IMR-90 (cell line): ENCODE data around the gene MORN4. TPM values are rescaled to one million over a fixed set of nuclear protein-coding genes. Genes with fewer than 3 reads are reported as not detected.

Experiments
- ATAC-seq: fragments of 200-7000 bp; cut with Tn5 transposase; 2 replicates; pipeline ENCODE4 v1.9.1; 2020; ENCODE audit warnings: low read depth, mild to moderate bottlenecking, moderate library complexity
- BruUV-seq: library from RNA; stranded (reverse); fragments of 400-500 nt; replicated peaks from 2 replicates; lab custom pipeline; 2021; lab: Mats Ljungman, UMichigan
- CTCF ChIA-PET: fragments of 300-600 bp; formaldehyde crosslinking; extraction: SDS; loops from one replicate; lab custom pipeline; 2021; ENCODE audit warnings: antibody characterized with exemption; lab: Yijun Ruan, JAX
- POLR2A ChIA-PET: fragments of 300-600 bp; sonication (Branson Sonifier 250); formaldehyde crosslinking; loops from one replicate; lab custom pipeline; 2022; ENCODE audit warnings: antibody characterized with exemption; ENCODE audit not compliant: unreplicated experiment; lab: Charles Lee
- DNase-seq: peaks from one replicate; pipeline ENCODE4 v3.0.0; 2013
- H2AFZ ChIP-seq: replicated peaks from 2 replicates; pipeline ENCODE3; 2013; ENCODE audit warnings: low read length, mild to moderate bottlenecking; ENCODE audit not compliant: poor library complexity
- H2AK5ac ChIP-seq: 2 replicates; pipeline ENCODE4 v1.6.1; 2013; ENCODE audit warnings: low read depth, low read length, inconsistent platforms
- H2AK9ac ChIP-seq: replicated peaks from 2 replicates; pipeline ENCODE3; 2013; ENCODE audit warnings: mild to moderate bottlenecking, low read depth, low read length, moderate library complexity; ENCODE audit not compliant: poor library complexity
- H2BK120ac ChIP-seq: 2 replicates; pipeline ENCODE4 v1.6.1; 2013; ENCODE audit warnings: low read depth, low read length, inconsistent platforms
- H2BK15ac ChIP-seq: 3 replicates; pipeline ENCODE4 v1.6.1; 2013; ENCODE audit warnings: low read depth, low read length, inconsistent platforms
- H2BK20ac ChIP-seq: 2 replicates; pipeline ENCODE4 v1.6.1; 2013; ENCODE audit warnings: low read depth, mild to moderate bottlenecking, inconsistent platforms, low read length, moderate library complexity
- H2BK5ac ChIP-seq: 2 replicates; pipeline ENCODE4 v1.6.1; 2013; ENCODE audit warnings: mild to moderate bottlenecking, low read depth, low read length, inconsistent platforms; ENCODE audit not compliant: poor library complexity, severe bottlenecking
- H3K14ac ChIP-seq: replicated peaks from 2 replicates; pipeline ENCODE4 v1.6.1; 2013; ENCODE audit warnings: low read depth, low read length, inconsistent platforms
- H3K18ac ChIP-seq: 2 replicates; pipeline ENCODE4 v1.6.1; 2013; ENCODE audit warnings: low read depth, low read length, control low read depth
- H3K23ac ChIP-seq: 2 replicates; pipeline ENCODE4 v1.6.1; 2013; ENCODE audit warnings: low read depth, low read length, inconsistent platforms
- H3K27ac ChIP-seq: 2 replicates; pipeline ENCODE4 v1.5.1; 2013; ENCODE audit warnings: mild to moderate bottlenecking, control low read depth, low read length; ENCODE audit not compliant: insufficient read depth
- H3K27me3 ChIP-seq: 2 replicates; pipeline ENCODE4 v1.6.1; 2013; ENCODE audit warnings: low read length; ENCODE audit not compliant: control insufficient read depth, insufficient read depth
- H3K36me3 ChIP-seq: 2 replicates; pipeline ENCODE4 v1.6.1; 2013; ENCODE audit warnings: low read length, mixed read lengths; ENCODE audit not compliant: control insufficient read depth, insufficient read depth
- H3K4ac ChIP-seq: 2 replicates; pipeline ENCODE4 v1.6.1; 2013; ENCODE audit warnings: low read depth, low read length, inconsistent platforms
- H3K4me1 ChIP-seq: 2 replicates; pipeline ENCODE4 v1.6.1; 2013; ENCODE audit warnings: low read length, mixed read lengths; ENCODE audit not compliant: control insufficient read depth, insufficient read depth
- H3K4me2 ChIP-seq: 2 replicates; pipeline ENCODE4 v1.6.1; 2013; ENCODE audit warnings: low read depth, mild to moderate bottlenecking, control low read depth, low read length, moderate library complexity
- H3K4me3 ChIP-seq: 2 replicates; pipeline ENCODE4 v1.5.1; 2013; ENCODE audit warnings: low read depth, mild to moderate bottlenecking, control low read depth, low read length, moderate library complexity; ENCODE audit not compliant: insufficient read depth
- H3K56ac ChIP-seq: 2 replicates; pipeline ENCODE4 v1.6.1; 2013; ENCODE audit warnings: low read length, inconsistent platforms; ENCODE audit not compliant: insufficient read depth; ENCODE audit errors: extremely low read depth
- H3K79me1 ChIP-seq, 2 experiments: 2 replicates each; pipeline ENCODE4 v1.6.1; 2013; ENCODE audit warnings: low read length in 2 of 2, inconsistent platforms in 1 of 2, low read depth in 1 of 2
- H3K9ac ChIP-seq: 2 replicates; pipeline ENCODE4 v1.6.1; 2013; ENCODE audit warnings: low read depth, low read length, control low read depth
- H3K9me1 ChIP-seq: 2 replicates; pipeline ENCODE4 v1.6.1; 2013; ENCODE audit warnings: low read length, inconsistent platforms; ENCODE audit not compliant: insufficient read depth
- H3K9me3 ChIP-seq: 2 replicates; pipeline ENCODE4 v1.6.1; 2013; ENCODE audit warnings: low read length; ENCODE audit not compliant: control insufficient read depth, insufficient read depth
- H4K20me1 ChIP-seq: 2 replicates; pipeline ENCODE4 v1.6.1; 2013; ENCODE audit warnings: low read length, inconsistent platforms; ENCODE audit not compliant: insufficient read depth
- H4K5ac ChIP-seq: 2 replicates; pipeline ENCODE4 v1.6.1; 2013; ENCODE audit warnings: mild to moderate bottlenecking, low read depth, low read length, control low read depth
- H4K8ac ChIP-seq, 2 experiments: 2 replicates each; pipeline ENCODE4 v1.6.1; 2013; ENCODE audit warnings: low read depth in 2 of 2, low read length in 2 of 2, control low read depth in 1 of 2, inconsistent platforms in 1 of 2
- H4K91ac ChIP-seq: 2 replicates; pipeline ENCODE4 v1.6.1; 2013; ENCODE audit warnings: low read depth, low read length, inconsistent platforms; ENCODE audit not compliant: insufficient read depth
- BHLHE40 ChIP-seq: fragments of 150-350 bp; IDR thresholded peaks from 2 replicates; pipeline ENCODE4 v1.6.1; 2016; ENCODE audit warnings: mild to moderate bottlenecking, low read depth, low read length
- CHD1 ChIP-seq: IDR thresholded peaks from 2 replicates; pipeline ENCODE4 v1.6.1; 2012; ENCODE audit warnings: low read depth, low read length, improper control_type of control experiment
- CTCF ChIP-seq: conservative IDR thresholded peaks from 2 replicates; pipeline ENCODE4 v1.5.1; 2012; ENCODE audit warnings: mild to moderate bottlenecking, low read depth, low read length, improper control_type of control experiment
- ELK1 ChIP-seq: fragments of 150-350 bp; IDR thresholded peaks from 2 replicates; pipeline ENCODE4 v1.6.1; 2016; ENCODE audit warnings: low read depth, mild to moderate bottlenecking, low read length, moderate library complexity, borderline replicate concordance
- FOS ChIP-seq: fragments of 150-350 bp; IDR thresholded peaks from 2 replicates; pipeline ENCODE4 v1.6.1; 2016; ENCODE audit warnings: low read depth, low read length
- MAZ ChIP-seq: IDR thresholded peaks from 2 replicates; pipeline ENCODE4 v1.6.1; 2012; ENCODE audit warnings: low read depth, mild to moderate bottlenecking, low read length, improper control_type of control experiment, moderate library complexity, borderline replicate concordance
- MXI1 ChIP-seq: IDR thresholded peaks from 2 replicates; pipeline ENCODE4 v1.6.1; 2012; ENCODE audit warnings: low read depth, mild to moderate bottlenecking, low read length, moderate library complexity, borderline replicate concordance
- NFE2L2 ChIP-seq: fragments of 150-350 bp; IDR thresholded peaks from 2 replicates; pipeline ENCODE4 v1.6.1; 2016; ENCODE audit warnings: low read depth, mild to moderate bottlenecking, low read length
- POLR2A ChIP-seq: IDR thresholded peaks from 2 replicates; pipeline ENCODE4 v1.6.1; 2012; ENCODE audit warnings: mild to moderate bottlenecking, low read depth, low read length
- RAD21 ChIP-seq: IDR thresholded peaks from 2 replicates; pipeline ENCODE4 v1.6.1; 2012; ENCODE audit warnings: low read length, improper control_type of control experiment
- RFX5 ChIP-seq: IDR thresholded peaks from 2 replicates; pipeline ENCODE4 v1.8.0; 2012; ENCODE audit warnings: low read depth, mild to moderate bottlenecking, low read length, moderate library complexity
- SMC3 ChIP-seq: fragments of 150-350 bp; IDR thresholded peaks from 2 replicates; pipeline ENCODE4 v1.6.1; 2016; ENCODE audit warnings: low read depth, mild to moderate bottlenecking, antibody characterized with exemption, low read length, moderate library complexity
- USF2 ChIP-seq: fragments of 150-350 bp; IDR thresholded peaks from 2 replicates; pipeline ENCODE4 v1.6.1; 2017; ENCODE audit warnings: mild to moderate bottlenecking, antibody characterized with exemption, low read length, low read depth
- WGBS, 2 experiments: methylation state at CpG; one replicate each; pipeline versions ENCODE4 v1.1.5 to v1.1.7; 2013; ENCODE audit warnings: missing lambda C conversion rate in 2 of 2; ENCODE audit not compliant: insufficient read length in 1 of 2; ENCODE audit errors: extremely low coverage in 2 of 2; 5-methylcytosine and 5-hydroxymethylcytosine counted together
- dilution Hi-C: fragments of 300-500 bp; cut with HindIII; formaldehyde crosslinking; loops from one replicate; pipeline ENCODE4 v1.14.3; 2018; ENCODE audit warnings: low sequenced_read_pairs; ENCODE audit not compliant: unreplicated experiment
- in situ Hi-C: fragments of 300-500 bp; cut with MboI; formaldehyde crosslinking; loops from 3 replicates; pipeline ENCODE4 v1.14.3; 2019; ENCODE audit warnings: low sequenced_read_pairs, inconsistent platforms, mixed read lengths
- intact Hi-C: fragments of 100-400 bp; cut with micrococcal nuclease; formaldehyde crosslinking; loops from 2 replicates; pipeline ENCODE4 v1.10.0; 2022
- polyA plus RNA-seq, 3 experiments: library from polyadenylated mRNA; depleted of rRNA; stranded (reverse); fragments of >200 nt; gene quantifications; 2 replicates each; pipeline ENCODE4 v1.2.3, GENCODE V29; 2012; ENCODE audit warnings: low replicate concordance in 1 of 3
- total RNA-seq: library from RNA; depleted of rRNA; stranded (reverse); fragments of >200 nt; gene quantifications from 2 replicates; pipeline ENCODE4 v1.2.3, GENCODE V29; 2012

Gene MORN4
- total and polyA plus RNA-seq, 2 of the 4 experiments (the other 2 are of a cell fraction) = 3.2 to 8.4 TPM

GRCh38 chr10:97618733-97619132, 14.6 kb downstream of the MORN4 start:
- POLR2A ChIA-PET = no interaction called here
- dilution Hi-C loops = no loop called here
- Histone ChIP-seq H3K4me1 (no peaks in the 10 kb centered on the region), H3K9ac (no peak overlapping the region), H3K79me1 (no peaks in the 10 kb centered on the region), H3K36me3 (peaks cover 5% of the 10 kb centered on the region), H3K4ac (no peak overlapping the region), H2BK20ac (no peak overlapping the region), H3K9me3 (no peaks in the 10 kb centered on the region), H3K18ac (no peak overlapping the region), H4K8ac (no peak overlapping the region), H4K5ac (no peak overlapping the region), H3K56ac (no peak overlapping the region), H3K4me2 (no peak overlapping the region), H3K23ac (no peak overlapping the region), H2AK5ac (no peak overlapping the region), H3K9me1 (no peaks in the 10 kb centered on the region; the same call in 1 of the 2 replicates), H2AK9ac (no peak overlapping the region), H4K91ac (no peak overlapping the region), H4K20me1 (no peaks in the 10 kb centered on the region), H3K27ac (no peak overlapping the region), H2BK120ac (no peak overlapping the region), H3K4me3 (no peak overlapping the region), H3K14ac (no peak overlapping the region), H2AFZ (no peak overlapping the region), H3K27me3 (no peaks in the 10 kb centered on the region), H2BK15ac (no peak overlapping the region), H2BK5ac (no peak overlapping the region)
- in situ Hi-C loops = no loop called here
- no TSS peak for BruUV-seq
- ATAC-seq = no peak
- intact Hi-C loops = no loop called here
- TF ChIP-seq MXI1 (no peak), NFE2L2 (no peak), FOS (no peak), CHD1 (no peak), POLR2A (no peak), BHLHE40 (no peak), RFX5 (no peak), ELK1 (no peak), USF2 (no peak), MAZ (no peak), CTCF (no peak), RAD21 (no peak), SMC3 (no peak)
- CTCF ChIA-PET = no interaction called here
- DNase-seq = no peak
- no CpG with 5 or more reads among the region's 4 CpGs for WGBS, 2 experiments
